Measurements from ENCODE around the gene FAM222A.
"Not testable (repeated sequence)": the region's sequence is repeated elsewhere in the genome, so short reads cannot be mapped to it uniquely, and the experiment has no call there.

FAM222A gene

DNA sequence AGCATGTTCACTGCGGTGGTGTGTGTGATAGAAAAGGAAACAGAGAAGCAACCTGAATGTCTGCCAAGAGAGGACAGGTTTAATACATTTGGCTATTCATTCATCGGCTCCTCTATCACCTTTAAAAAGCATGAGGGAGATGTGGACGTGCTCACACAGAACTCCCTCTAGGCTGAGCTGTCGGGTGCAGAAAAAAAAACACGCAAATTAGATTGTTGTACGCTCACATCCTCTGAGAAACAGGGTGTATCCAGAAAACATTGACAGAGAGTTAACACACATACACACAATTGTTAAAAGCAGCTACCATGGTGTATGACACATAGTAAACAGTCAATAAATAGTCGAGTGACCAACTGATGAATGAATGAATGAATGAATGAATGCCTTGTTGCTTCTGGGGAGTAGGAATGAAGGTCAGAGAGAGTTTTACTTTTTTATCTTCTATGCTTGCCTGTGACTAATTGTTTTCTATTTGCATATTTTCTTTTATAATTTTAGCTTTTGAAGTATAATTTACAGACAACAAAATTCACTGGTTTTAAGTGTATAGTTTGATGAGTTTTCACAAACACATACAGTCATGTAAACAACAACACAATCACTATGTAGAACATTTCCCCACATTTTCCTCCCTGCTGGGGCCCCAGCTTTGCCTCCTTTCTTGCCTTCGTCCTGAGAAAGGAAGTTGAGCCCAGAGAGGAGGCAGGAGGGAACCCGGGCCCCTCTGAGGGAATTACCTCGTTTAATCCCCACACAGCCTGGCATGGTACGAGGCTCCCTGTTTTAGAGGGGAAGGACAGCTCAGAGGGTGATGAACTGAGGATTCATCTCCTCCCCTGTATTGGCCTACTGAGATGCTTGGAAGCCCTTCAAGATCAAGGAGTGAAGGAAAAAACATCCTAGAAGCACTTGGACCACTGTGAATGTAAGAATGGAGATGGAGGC is 19.7 kb upstream of the FAM222A start:
- DNase-seq (ENCODE audit: low read depth in 2 of 2), result no peak

DNA sequence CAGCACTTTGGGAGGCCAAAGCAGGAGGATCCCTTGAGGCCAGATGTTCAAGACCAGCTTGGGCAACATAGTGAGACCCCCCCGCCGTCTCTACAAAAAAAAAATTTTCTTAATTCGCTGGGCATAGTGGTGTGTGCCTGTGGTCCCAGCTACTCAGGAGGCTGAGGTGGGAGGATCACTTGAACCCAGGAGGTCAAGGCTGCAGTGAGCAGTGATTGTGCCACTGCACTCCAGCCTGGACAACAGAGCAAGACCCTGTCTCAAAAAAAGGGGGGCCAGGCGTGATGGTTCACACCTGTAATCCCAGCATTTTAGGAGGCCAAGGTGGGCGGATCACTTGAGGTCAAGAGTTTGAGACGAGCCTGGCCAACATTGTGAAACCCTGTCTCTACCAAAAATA is 19.0 kb upstream of the FAM222A start:
- DNase-seq (ENCODE audit: low read depth in 2 of 2), result not testable (repeated sequence)

DNA sequence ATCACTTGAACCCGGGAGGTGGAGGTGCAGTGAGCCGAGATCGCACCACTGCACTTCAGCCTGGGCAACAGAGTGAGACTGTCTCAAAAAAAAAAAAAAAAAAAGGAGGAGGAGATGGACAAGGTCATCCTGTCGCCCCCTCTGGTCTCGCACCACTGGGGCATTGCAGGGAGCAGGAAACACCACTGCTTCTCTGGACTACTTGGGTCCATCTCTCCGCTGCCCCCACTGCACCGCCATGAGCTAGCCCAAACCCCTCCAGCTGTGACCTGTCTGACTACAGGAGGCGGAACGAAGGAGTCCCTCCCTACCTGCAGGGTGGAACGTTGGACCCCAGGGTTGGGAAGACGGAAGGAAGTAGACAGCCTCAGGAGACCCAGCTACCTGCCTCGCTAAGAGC is 18.2 kb upstream of the FAM222A start:
- DNase-seq (ENCODE audit: low read depth in 2 of 2), result no peak

DNA sequence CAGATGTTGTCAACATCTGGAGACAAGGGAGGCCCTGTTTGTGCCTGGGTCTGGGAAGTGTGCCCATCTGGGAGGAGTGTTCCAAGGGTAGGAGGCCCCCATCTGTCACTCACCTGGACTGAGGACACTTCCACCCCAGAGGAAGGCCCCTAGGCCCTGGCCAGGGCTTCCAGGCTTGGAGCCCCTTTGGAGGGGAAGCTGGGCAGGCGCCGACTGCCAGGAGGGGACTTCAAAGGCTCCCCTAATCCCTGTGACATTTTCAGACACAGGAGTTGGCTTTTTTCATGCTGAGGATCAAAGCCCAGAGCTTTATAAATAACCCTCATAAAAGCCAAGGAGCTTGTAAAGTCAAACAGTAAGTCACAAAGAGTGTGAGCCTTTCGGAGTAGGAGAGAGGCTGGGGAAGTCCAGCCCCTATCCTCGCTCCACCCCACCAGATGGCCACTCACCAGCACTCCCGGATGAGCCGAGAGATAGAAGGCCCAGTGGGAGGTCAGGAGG is 17.6 kb upstream of the FAM222A start:
- DNase-seq (ENCODE audit: low read depth in 2 of 2), result no peak

DNA sequence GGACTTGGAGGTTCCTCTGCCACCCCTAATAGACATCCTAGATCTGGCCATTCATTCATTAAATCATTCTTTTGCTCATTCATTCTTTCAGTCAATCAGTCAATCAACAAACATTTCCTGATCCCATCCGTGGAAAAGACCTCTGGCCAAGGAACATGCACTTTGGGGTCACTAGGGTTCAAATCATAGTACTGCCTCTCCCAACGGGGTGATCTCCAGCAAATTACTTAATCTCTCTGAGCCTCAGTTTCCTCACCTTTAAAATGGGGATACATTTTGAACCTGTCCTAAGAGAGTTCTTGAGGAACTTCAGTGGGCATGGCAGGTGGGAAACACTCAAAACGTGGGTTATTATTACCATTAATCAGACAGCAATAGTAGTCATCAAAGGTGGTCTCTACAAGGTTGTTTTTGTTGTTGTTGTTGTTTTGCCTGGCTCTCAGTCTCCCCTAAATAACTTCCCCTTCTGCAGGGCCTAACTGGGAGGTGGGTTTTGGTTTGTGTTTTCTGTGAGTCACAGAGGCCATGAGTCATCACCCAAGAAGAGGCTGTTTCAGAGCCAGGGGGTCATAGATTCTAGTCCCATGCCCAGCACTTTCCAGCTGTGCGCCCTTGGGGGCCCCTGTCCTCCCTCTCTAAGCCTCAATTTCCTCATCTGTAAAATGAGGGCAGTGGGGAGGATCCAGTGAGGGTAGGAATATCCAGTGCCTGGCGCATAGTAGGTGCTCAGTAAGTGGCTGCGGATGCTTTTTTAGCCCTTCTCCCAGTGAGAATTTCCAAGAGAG is 16.9 kb upstream of the FAM222A start:
- DNase-seq (ENCODE audit: low read depth in 2 of 2), result no peak

DNA sequence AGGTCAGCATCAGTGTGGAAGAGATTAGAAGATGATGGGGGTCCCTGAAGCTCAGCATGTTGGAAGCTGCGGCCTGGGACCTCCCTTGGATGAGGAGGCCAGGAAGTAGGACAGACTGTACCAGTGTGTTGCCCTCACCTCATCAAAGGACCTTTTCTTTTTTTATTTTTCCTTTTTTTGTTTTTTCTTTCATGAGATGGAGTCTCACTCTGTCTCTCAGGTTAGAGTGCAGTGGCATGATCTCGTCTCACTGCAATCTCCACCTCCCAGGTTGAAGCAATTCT is 16.4 kb upstream of the FAM222A start:
- no peak for DNase-seq (ENCODE audit: low read depth in 2 of 2)

DNA sequence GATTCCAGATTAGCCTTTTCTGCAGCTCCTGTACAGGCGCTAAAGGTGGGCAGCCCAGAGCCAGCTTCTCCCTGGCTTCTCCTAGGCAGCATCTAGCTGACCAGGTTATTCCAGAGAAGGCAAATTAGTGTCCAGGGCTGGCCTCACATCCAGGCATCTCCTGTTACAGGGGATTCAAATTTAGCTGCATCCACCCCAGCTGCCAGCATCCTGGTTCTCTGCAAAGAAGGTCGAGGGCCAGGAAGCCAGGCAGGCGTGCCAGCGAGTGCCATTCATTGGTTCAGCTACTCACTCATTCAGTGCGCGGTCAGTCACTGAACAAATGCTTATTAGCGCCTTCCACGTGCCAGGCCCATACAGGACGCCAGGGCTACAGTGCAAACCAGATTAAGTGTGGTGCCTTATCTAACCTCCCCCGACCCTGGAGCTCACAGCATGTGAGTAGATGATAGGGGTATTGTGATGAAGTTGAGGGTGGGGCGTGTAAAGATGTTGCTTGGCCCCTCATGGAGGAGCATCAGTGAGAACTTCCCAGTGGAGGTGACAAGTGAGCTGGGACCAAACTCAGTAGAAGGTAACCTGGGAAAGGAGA is 15.7 kb upstream of the FAM222A start:
- DNase-seq (ENCODE audit: low read depth in 2 of 2), result no peak

DNA sequence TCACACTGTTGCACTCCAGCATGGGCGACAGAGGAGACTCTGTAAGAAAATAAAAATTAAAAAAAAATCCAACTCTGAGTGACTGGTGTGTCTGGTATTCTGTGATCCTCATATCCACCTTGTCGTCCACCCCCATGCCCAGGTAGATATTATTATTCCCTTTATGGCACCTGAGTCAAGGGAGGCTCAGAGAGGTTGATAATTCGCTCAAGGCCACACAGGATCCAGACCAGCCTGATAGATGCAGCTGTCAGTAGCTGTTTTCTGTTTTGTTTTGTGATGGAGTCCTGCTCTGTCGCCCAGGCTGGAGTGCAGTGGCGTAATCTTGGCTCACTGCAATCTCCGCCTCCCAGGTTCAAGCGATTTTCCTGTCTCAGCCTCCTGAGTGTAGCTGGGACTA is 14.8 kb upstream of the FAM222A start:
- DNase-seq (ENCODE audit: low read depth in 2 of 2), result no peak

DNA sequence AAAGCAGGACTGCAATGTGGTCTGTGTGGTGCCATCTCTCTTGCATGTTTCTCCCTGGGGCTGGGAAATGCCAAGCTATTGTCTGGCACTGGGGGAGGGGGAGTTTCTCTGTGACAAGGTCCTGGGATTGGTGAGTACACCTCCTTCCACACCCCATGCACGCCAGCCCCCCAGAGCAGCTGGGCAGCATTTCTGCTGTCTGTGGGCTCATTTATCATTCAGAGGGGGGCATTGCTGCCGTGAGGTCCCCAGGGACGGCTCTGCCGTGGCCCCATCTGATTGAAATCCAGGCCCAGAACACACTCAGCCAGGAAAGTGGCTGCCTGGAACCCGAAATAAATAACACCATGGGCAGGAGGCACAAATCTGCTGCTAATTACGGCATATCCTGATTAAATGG is 12.6 kb upstream of the FAM222A start:
- no peak for DNase-seq (ENCODE audit: low read depth in 2 of 2)

DNA sequence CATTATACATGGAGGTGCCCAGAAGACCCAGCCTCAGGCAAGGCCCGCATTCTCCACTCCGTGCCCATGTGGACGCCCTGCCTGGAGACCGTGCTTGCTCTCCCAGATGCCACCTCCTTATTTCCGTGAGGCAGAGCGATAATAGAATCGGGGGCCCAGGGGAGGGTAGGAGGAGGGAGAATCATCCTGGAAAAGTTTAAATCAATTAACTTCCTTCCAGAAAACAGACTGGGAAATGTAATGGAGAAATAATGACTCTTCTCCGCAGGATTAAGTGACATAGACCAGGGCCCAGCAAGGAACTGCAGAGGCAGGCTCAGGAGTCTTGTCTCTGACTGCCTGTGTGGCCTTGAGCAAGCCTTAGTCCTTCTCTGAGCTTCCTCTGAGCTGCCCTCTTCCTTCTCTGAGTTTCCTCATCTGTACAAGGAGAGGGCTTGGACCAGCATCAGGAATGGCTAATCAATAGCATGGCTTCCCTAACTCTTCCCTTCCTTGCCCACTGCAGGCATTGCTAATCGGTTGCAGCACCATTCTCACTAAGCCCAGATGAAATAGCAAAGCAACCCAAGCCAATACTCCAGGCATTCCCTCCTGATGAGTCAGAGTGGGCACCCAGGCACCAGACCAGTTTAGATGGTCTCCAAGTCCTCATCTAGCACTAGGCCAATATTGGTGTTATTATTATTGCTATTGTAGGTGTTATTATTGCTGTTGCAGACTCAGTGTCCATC is 11.3 kb upstream of the FAM222A start:
- DNase-seq (ENCODE audit: low read depth in 2 of 2), result no peak

DNA sequence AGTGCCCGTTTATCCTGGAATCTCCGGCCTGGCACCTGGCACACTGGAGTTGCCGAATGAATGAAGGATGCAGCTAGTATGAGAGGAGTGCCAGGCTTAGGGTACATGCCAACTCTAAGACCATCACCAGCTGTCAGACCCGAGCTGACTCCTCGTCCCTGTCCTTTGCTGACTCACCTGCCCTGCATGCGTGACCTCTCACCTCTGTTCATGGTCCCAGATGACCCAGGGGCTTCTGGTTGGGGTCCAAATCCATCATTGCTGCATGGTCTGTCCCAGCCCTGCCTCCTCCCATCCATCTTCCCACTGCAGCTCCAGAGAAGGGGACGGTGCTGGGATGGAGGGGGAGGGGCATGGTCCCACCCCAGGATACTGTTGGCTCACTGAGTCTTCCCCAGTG is 9.9 kb upstream of the FAM222A start:
- no peak for DNase-seq (ENCODE audit: low read depth in 2 of 2)

DNA sequence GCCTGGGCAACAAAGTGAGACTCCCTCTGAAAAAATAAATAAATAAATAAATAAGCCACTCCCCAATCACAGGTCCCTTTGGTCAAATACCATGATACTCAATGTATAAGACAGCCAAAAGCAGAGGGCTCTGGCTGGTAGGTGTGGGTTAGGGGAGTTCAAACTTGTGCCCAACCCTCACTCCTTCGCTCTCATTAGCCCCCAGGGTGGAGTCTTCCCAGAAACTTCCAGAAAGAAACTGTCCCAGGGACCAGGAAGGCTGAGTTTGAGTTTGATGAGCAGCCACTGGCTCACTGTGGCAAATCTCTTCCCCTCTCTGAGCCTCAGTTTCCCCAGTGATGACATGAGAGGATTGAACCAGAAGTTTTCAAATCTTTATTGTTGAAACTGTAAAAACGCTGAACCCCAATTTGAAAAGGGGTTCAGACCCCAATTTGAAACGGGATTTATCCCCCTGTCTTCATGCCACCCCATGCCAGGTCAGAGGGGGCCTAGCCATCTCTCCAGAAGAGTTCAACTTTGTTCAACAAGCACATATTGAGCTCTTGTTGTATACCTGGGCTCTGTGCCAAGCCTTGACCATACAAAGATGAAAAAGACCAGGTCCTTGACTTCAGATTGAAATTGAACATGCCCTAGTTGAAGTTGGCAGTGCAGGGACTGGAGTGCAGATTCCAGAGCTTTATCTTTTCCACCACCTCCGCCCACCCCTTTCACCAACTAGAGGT is 9.1 kb upstream of the FAM222A start:
- DNase-seq (ENCODE audit: low read depth in 2 of 2), result no peak

DNA sequence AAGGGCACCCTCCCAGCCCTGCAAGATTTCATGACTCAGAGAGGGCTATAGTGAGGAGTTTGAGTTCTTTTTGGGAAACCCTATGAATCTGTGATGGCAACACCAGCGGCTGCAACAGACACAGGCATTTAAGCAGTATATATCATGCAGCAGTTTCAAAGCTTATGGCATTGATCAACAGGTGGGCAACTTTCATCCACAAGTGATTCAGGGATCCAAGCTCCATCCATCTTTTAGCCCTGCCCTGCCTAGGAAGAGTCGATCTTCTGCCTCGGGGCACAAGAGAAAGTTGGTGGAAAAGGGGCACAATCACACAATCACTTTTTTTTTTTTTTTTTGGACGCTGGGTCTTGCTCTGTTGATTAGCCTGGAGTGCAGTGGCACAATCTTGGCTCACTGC is 8.3 kb upstream of the FAM222A start:
- DNase-seq (ENCODE audit: low read depth in 2 of 2), result no peak

DNA sequence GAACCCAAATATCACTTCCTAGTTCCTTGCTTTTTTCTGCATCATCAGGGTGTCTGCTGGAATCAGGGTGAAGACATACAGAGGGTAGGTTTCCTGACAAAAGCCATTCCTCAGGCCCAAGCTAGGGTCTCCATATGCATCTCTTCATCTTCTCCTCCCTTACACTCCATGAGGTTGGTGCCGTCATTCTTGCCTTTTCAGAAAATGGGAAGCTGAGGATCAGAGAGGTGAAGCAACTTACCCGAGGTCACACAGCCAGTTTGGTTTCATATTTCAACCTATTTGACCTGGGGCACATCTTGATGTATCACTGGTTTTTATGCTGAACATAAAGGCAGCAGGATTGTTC is 7.3 kb upstream of the FAM222A start:
- DNase-seq (ENCODE audit: low read depth in 2 of 2), result no peak

DNA sequence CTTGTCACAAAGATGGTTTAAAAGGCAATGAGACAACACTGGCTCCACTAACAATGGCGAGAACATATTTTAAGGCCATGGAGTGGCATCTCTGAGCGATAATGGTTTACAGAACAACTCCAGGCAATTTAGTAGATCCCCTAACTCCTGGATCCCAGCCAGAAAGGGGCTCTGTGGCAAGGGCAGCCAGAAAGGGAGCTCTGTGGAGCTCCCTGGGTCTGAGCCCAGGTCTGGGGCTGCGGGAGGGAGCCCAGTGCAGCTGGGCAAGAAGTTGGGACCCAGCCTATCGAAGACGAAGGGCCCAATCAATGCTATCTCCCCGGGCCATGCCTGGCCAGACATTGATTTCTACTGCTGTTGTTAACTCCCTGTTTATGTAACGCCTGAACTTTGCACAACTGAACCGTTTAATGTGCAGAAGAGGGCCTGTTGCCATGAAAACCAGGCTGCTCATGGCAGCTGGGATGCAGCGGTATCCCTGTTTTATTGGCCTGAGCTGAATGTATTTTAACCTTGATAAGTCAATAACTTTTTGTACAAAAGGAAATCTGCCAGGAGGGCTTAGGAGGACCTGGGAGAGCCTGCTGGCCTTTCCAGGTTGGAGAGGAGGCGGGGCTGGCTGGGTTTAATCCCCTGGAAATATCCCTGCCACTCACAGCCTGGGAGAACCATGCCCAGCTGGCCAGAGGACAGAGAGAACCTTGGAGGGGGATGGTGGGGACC is 6.7 kb upstream of the FAM222A start:
- no peak for DNase-seq (ENCODE audit: low read depth in 2 of 2)

DNA sequence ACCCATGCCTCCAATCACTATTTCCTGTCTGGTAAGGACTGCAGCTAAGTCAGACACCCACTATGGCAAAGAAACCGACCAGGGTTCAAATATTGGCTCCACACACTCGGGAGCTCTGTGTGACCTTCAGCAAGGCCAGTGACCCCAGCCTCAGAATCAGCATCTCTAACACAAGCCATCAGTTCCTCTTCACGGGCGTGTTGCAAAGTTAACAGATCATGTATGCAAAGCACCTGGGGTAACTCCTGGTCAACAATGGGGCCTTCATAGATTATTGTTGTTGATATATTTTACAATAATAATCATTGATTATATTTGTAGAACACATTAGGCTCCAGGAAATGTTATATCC is 6.2 kb upstream of the FAM222A start:
- no peak for DNase-seq (ENCODE audit: low read depth in 2 of 2)

DNA sequence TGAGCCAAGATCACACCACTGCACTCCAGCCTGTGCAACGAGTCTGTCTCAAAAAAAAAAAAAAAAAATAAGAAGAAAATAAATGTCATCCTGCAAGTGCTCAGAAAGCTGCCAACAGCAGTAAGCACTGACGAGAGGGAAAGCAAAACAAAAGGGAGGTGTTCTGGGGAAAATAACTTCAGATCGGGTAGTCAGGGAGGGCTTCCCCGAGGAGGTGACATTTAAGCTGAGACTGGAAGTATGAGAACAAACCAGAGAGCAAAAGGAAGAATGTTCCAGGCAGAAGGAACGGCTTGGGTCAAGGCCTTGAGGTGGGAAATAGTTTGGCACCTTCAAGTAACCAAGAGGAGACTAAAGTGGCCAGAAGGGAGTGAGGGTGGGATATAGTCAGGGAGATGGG is 4.7 kb upstream of the FAM222A start:
- no peak for DNase-seq (ENCODE audit: low read depth in 2 of 2)

DNA sequence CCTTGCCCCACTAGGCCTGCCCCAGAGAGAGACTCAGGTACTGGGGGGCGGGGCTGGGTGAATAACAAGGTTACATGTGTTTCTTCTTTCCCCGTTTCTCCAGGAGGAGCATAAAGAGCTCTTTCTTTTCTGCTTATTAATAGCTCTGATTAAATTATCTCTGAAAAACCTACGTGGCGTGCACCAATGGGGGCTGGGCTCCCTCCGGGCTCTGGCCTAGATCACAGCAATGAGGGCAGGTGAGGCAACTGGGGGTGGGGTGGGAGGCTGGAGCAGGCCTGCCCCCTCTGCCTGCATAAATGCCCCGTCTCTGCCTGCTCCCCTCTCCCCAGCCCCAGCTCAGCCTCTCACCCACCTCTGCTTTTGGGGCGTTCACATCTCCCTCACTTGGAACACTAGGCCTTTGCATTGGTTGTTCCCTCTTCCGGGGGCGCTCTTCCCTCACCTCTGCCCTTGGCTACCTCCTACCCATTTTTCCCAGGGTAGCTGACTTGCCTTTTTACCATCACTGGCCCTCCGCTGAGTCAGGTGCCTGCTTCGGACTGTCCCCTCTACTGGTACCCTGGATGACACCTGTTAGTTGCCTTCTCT is 4.1 kb upstream of the FAM222A start:
- DNase-seq (ENCODE audit: low read depth in 2 of 2), result no peak

DNA sequence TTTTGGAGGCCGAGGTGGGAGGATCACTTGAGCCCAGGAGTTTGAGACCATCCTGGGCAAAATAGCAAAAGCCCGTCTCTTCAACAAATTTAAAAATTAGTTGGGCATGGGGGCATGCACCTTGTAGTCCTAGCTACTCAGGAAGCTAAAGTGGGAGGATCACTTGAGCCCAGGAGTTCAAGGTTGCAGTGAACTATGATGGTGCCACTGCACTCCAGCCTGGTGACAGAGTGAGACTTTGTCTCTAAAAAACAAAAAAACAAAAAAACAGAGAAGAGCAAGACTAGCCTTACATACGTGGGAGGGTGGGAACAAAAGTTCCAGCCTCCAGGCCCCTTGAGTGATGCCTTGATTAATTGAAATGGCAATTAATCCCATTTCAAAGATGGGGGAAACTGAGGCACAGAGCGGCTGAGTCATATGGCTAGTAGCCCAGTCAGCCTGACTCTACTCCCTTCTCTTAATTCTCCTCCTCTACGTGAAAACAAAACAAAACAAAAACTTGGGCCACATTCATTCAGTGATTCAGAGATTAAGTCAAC is 3.3 kb upstream of the FAM222A start:
- no peak for DNase-seq (ENCODE audit: low read depth in 2 of 2)

All from fibroblast of skin of left quadriceps (primary cell).